SU-DHL-6 (cell line): ENCODE measurements around the gene PPIA.

Experiments used
- H2AFZ ChIP-seq: fragments of 200-600 bp; sonication (generic); 2 replicates; pipeline ENCODE4 v1.6.1; 2014; ENCODE audit warnings: low read depth, mild to moderate bottlenecking, moderate library complexity, mixed read lengths, antibody characterized with exemption, low read length; ENCODE audit not compliant: severe bottlenecking
- H3F3A ChIP-seq: fragments of 200-600 bp; shearing (Covaris generic); 2 replicates; pipeline ENCODE4 v1.6.0; 2016; ENCODE audit warnings: antibody characterized with exemption, mild to moderate bottlenecking; ENCODE audit not compliant: insufficient read depth
- H3K27ac ChIP-seq: fragments of 200-600 bp; sonication (generic); 2 replicates; pipeline ENCODE4 v1.5.1; 2016; ENCODE audit warnings: low read depth, mild to moderate bottlenecking, low read length, moderate library complexity, mixed read lengths
- H3K27me3 ChIP-seq: fragments of 200-600 bp; sonication (generic), shearing (Covaris generic); 2 replicates; pipeline ENCODE4 v1.6.0; 2014; ENCODE audit warnings: mild to moderate bottlenecking, low read length
- H3K36me3 ChIP-seq: fragments of 200-600 bp; sonication (generic); 2 replicates; pipeline ENCODE4 v1.6.1; 2014; ENCODE audit warnings: mild to moderate bottlenecking, low read length, mixed read lengths
- H3K4me2 ChIP-seq: fragments of 300-600, 200-600 bp; shearing (Covaris generic), sonication (generic); 2 replicates; pipeline ENCODE4 v1.6.0; 2014; ENCODE audit warnings: low read length, low read depth, mild to moderate bottlenecking; ENCODE audit not compliant: poor library complexity, severe bottlenecking
- H3K4me3 ChIP-seq: fragments of 200-600 bp; sonication (generic); 2 replicates; pipeline ENCODE4 v1.5.1; 2014; ENCODE audit warnings: antibody characterized with exemption, low read length, mild to moderate bottlenecking, mixed read lengths; ENCODE audit not compliant: insufficient read depth, poor library complexity, severe bottlenecking
- H3K79me2 ChIP-seq: fragments of 200-600 bp; sonication (generic); 2 replicates; pipeline ENCODE4 v1.6.1; 2014; ENCODE audit warnings: mild to moderate bottlenecking, low read length, moderate library complexity; ENCODE audit not compliant: insufficient read depth
- H3K9ac ChIP-seq: fragments of 200-600 bp; sonication (generic); 2 replicates; pipeline ENCODE4 v1.7.0; 2014; ENCODE audit warnings: mild to moderate bottlenecking, low read length
- H3K9me2 ChIP-seq: fragments of 200-600 bp; sonication (generic); replicated peaks from 2 replicates; pipeline ENCODE4 v1.6.1; 2014; ENCODE audit warnings: low read length; ENCODE audit not compliant: insufficient read depth
- H3K9me3 ChIP-seq: fragments of 200-600 bp; sonication (generic); 2 replicates; pipeline ENCODE4 v1.6.1; 2014; ENCODE audit warnings: low read length, mixed read lengths; ENCODE audit not compliant: insufficient read depth
- H4K20me1 ChIP-seq: fragments of 200-600 bp; sonication (generic); 2 replicates; pipeline ENCODE4 v1.6.1; 2014; ENCODE audit warnings: low read depth, mild to moderate bottlenecking, antibody characterized with exemption, low read length, moderate library complexity, mixed read lengths
- EZH2phosphoT487 ChIP-seq: fragments of 200-600 bp; sonication (generic), shearing (Covaris generic); conservative IDR thresholded peaks from 2 replicates; pipeline ENCODE4 v1.6.1; 2018; ENCODE audit warnings: mild to moderate bottlenecking, antibody characterized with exemption, low read length, moderate library complexity, mixed read lengths
- TF ChIP-seq, protein P1 (sequence below): fragments of 200-600 bp; sonication (generic); IDR thresholded peaks from one replicate; pipeline ENCODE4 v1.5.1; 2017; ENCODE audit warnings: antibody characterized with exemption, mild to moderate bottlenecking, low read length, moderate library complexity; ENCODE audit not compliant: insufficient read depth, poor library complexity, severe bottlenecking

PPIA gene

DNA sequence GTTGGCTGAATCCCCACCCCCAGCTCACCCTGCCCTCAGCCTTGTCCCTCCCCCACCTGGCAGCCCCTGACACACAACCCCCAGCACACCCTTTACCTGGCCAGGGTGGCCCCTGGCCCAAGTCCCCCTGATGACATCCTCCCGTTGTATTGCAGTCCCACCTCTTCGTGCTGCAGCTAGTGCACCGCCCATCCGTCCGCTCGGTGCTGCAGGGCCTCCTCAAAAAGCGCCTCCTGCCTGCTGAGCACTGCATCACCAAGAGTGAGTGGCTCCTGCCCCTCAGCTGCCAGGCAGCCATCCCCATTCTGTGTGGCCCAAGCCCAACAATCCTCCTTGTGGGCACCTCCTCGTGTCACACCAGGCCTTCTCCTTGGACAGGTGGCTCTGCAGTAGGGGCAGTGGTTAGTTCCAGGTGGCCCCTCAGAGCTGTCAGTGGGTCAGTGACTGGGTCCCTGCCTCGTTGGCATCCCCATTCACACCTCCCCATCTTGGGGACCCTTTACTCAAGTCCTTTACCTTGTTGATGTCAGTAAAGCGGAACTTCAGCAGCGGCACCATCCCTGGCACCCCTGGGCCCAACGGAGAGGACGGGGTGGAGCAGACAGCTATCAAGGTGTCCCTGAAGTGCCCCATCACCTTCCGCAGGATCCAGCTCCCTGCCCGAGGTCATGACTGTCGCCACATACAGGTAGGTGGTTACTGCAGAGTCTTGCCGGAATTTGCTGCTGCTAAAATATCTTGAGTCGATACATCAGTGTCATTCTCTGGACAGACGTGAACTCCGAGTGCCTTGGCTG, 33.6 kb upstream of the PPIA start:
- no peak overlapping the region for H3K9ac ChIP-seq
- TF ChIP-seq, protein P1, sequence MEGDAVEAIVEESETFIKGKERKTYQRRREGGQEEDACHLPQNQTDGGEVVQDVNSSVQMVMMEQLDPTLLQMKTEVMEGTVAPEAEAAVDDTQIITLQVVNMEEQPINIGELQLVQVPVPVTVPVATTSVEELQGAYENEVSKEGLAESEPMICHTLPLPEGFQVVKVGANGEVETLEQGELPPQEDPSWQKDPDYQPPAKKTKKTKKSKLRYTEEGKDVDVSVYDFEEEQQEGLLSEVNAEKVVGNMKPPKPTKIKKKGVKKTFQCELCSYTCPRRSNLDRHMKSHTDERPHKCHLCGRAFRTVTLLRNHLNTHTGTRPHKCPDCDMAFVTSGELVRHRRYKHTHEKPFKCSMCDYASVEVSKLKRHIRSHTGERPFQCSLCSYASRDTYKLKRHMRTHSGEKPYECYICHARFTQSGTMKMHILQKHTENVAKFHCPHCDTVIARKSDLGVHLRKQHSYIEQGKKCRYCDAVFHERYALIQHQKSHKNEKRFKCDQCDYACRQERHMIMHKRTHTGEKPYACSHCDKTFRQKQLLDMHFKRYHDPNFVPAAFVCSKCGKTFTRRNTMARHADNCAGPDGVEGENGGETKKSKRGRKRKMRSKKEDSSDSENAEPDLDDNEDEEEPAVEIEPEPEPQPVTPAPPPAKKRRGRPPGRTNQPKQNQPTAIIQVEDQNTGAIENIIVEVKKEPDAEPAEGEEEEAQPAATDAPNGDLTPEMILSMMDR = no peak
- no peak for TF ChIP-seq EZH2phosphoT487
- no peaks in the 10 kb centered on the region for H3K9me2 ChIP-seq
- H3K4me2 ChIP-seq = no peak overlapping the region
- H3K4me3 ChIP-seq = no peak overlapping the region
- H3K27me3 ChIP-seq = no peaks in the 10 kb centered on the region
- no peaks in the 10 kb centered on the region for H3K79me2 ChIP-seq
- no peaks in the 10 kb centered on the region for H3F3A ChIP-seq
- no peak overlapping the region for H2AFZ ChIP-seq
- H4K20me1 ChIP-seq = no peaks in the 10 kb centered on the region
- H3K27ac ChIP-seq = no peak overlapping the region
- H3K9me3 ChIP-seq = no peaks in the 10 kb centered on the region
- H3K36me3 ChIP-seq = no peaks in the 10 kb centered on the region

DNA sequence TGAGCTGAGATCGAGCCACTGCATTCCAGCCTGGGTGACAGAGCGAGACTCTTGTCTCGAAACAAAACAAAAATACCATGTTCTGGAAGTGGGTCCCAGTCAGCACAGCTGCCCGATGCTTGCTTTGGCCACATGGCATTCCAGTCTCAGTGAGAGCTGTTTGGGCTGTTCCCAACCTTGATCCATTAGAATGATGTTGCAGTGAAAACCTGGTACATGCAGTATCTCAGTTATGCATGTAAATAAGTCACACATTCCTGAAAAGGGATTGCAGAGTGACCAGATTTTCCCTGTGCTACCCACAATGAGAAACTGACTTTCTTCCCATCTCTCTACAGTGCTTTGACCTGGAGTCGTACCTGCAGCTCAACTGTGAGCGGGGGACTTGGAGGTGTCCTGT, 32.4 kb upstream of the PPIA start:
- Histone ChIP-seq H3K36me3 (no peaks in the 10 kb centered on the region), H3F3A (no peaks in the 10 kb centered on the region), H3K9me3 (no peaks in the 10 kb centered on the region), H3K9me2 (no peaks in the 10 kb centered on the region), H3K27me3 (no peaks in the 10 kb centered on the region), H3K4me3 (no peak overlapping the region), H4K20me1 (no peaks in the 10 kb centered on the region), H3K4me2 (no peak overlapping the region), H2AFZ (no peak overlapping the region), H3K79me2 (no peaks in the 10 kb centered on the region), H3K9ac (no peak overlapping the region), H3K27ac (no peak overlapping the region)
- no peak for TF ChIP-seq EZH2phosphoT487
- TF ChIP-seq, protein P1 = no peak

DNA sequence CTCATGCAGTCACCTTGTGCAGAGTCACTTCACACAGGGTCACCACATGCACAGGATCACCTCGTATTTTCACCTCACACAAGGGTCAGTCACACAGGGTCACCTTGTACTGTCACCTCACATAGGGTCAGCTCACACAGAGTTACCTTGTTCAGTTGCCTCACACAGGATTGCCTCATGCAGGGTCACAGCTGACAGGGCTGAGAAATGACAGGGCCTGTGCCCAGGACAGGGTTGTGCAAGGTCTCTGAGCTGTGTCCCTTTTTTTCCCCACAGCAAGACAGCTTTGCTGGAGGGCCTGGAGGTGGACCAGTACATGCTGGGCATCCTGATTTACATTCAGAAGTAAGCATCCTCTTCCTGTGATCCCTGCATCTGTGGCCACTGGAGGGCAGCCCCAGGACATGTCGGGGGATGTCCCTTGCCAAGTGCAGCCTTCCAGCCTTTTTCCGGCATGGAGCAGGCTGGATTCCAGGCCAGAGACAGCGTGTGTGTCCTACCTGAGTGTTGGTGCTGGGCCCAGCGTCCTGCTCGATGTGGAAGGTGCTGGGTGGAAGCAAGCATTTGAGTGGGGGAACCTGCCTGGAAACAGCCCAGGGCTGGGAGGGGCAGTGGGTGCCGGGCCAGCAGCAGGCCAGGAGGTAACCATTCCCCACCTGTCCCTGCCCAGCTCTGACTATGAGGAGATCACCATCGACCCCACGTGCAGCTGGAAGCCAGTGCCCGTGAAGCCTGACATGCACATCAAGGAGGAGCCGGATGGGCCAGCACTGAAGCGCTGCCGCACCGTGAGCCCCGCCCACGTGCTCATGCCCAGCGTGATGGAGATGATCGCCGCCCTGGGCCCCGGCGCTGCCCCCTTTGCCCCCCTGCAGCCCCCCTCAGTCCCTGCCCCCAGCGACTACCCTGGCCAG, 31.6 kb upstream of the PPIA start:
- H3K9me2 ChIP-seq = no peaks in the 10 kb centered on the region
- no peak overlapping the region for H2AFZ ChIP-seq
- H3K9ac ChIP-seq = no peak overlapping the region
- no peak overlapping the region for H3K27ac ChIP-seq
- no peak for TF ChIP-seq EZH2phosphoT487
- TF ChIP-seq, protein P1 = no peak
- no peaks in the 10 kb centered on the region for H4K20me1 ChIP-seq
- no peaks in the 10 kb centered on the region for H3K9me3 ChIP-seq
- no peaks in the 10 kb centered on the region for H3K27me3 ChIP-seq
- H3K79me2 ChIP-seq = no peaks in the 10 kb centered on the region
- no peak overlapping the region for H3K4me3 ChIP-seq
- no peaks in the 10 kb centered on the region for H3F3A ChIP-seq
- no peak overlapping the region for H3K4me2 ChIP-seq
- H3K36me3 ChIP-seq = no peaks in the 10 kb centered on the region
